HFFc6 (cell line): ENCODE data around the gene SMIM11. TPM values are rescaled to one million over a fixed set of nuclear protein-coding genes. Genes with fewer than 3 reads are reported as not detected.

Source experiments
- DNase-seq: peaks from one replicate; pipeline ENCODE4 v3.0.0-alpha.2; 2018
- H3K27ac Mint-ChIP-seq: 2 replicates; pipeline ENCODE4 v1.8.0; 2020; ENCODE audit warnings: mild to moderate bottlenecking, mixed read lengths
- H3K27me3 Mint-ChIP-seq: 2 replicates; pipeline ENCODE4 v1.8.0; 2021; ENCODE audit warnings: mild to moderate bottlenecking, moderate library complexity, mixed read lengths; ENCODE audit not compliant: insufficient read depth
- H3K36me3 Mint-ChIP-seq: 2 replicates; pipeline ENCODE4 v1.8.0; 2021; ENCODE audit warnings: low read depth, mixed read lengths
- H3K4me1 Mint-ChIP-seq: 2 replicates; pipeline ENCODE4 v1.8.0; 2020; ENCODE audit warnings: low read depth, mixed read lengths
- H3K4me3 Mint-ChIP-seq: 2 replicates; pipeline ENCODE4 v1.8.0; 2020; ENCODE audit warnings: mild to moderate bottlenecking, moderate library complexity, mixed read lengths
- H3K9me3 Mint-ChIP-seq: 2 replicates; pipeline ENCODE4 v1.8.0; 2020; ENCODE audit warnings: mild to moderate bottlenecking, mixed read lengths
- total RNA-seq, 6 experiments: library from RNA; stranded (reverse); fragmentation: NEBNext Ultra II Directional; extraction: Animal tissue kit (Norgen Biotek cat#: 25700); gene quantifications; 2 replicates in 1 of 6; 3 replicates in 5 of 6; pipeline ENCODE4 v1.2.3, GENCODE V29; 2021
- TF ChIP-seq, protein P1 (sequence below): fragments of 200-600 bp; sonication (generic); IDR thresholded peaks from 2 replicates; pipeline ENCODE4 v1.5.0; 2021; ENCODE audit warnings: antibody characterized with exemption, mild to moderate bottlenecking

SMIM11 gene
- total RNA-seq, 6 experiments from 2014 or later = 3.1 to 18.6 (median 10.2) TPM

DNA sequence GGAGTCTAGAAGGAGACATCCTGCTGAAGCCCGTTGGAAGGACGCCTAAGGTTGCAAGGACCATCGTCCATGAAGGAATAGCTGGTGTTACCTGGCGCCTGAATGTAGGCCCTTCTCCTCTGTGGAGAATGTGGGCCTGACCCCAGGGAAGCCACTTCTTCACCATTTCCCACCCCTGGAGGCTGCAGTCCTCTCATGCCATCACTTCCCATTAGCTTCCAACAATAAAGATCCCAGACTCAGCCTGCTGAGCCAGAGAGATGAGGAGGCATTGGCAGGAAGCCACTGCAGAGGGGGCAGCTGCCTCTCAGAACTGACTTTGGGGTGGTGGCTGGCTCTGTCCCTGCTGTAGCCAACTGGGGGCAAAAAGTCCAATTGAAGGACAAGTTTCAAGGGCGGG is 32.8 kb upstream of the SMIM11 start:
- Mint-ChIP-seq H3K4me1 (peaks cover 24% of the 10 kb centered on the region), H3K9me3 (no peaks in the 10 kb centered on the region), H3K27me3 (peaks cover 47% of the 10 kb centered on the region), H3K27ac (no peak overlapping the region), H3K36me3 (no peaks in the 10 kb centered on the region), H3K4me3 (no peak overlapping the region)
- TF ChIP-seq, protein P1, sequence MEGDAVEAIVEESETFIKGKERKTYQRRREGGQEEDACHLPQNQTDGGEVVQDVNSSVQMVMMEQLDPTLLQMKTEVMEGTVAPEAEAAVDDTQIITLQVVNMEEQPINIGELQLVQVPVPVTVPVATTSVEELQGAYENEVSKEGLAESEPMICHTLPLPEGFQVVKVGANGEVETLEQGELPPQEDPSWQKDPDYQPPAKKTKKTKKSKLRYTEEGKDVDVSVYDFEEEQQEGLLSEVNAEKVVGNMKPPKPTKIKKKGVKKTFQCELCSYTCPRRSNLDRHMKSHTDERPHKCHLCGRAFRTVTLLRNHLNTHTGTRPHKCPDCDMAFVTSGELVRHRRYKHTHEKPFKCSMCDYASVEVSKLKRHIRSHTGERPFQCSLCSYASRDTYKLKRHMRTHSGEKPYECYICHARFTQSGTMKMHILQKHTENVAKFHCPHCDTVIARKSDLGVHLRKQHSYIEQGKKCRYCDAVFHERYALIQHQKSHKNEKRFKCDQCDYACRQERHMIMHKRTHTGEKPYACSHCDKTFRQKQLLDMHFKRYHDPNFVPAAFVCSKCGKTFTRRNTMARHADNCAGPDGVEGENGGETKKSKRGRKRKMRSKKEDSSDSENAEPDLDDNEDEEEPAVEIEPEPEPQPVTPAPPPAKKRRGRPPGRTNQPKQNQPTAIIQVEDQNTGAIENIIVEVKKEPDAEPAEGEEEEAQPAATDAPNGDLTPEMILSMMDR = no peak
- DNase-seq = no peak

DNA sequence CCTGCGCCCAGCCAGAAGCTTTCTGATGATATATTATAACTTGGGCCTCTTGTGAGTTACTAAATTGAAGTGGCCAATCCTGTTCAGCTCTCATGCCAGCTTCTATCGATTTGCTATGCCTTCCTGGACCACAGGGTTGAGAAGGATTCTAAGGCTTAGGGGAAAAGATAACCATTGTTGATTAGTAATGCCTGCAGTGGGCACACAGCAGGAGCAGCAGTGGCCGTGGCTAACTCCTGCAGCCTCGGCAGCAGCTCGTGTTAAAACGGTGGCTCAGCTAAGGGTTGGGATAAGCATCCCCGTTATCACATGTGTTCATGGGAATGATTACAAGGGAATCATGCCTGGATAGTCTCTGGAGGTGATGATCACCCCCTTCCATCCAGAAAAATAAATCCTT is 32.0 kb upstream of the SMIM11 start:
- no peak for DNase-seq

DNA sequence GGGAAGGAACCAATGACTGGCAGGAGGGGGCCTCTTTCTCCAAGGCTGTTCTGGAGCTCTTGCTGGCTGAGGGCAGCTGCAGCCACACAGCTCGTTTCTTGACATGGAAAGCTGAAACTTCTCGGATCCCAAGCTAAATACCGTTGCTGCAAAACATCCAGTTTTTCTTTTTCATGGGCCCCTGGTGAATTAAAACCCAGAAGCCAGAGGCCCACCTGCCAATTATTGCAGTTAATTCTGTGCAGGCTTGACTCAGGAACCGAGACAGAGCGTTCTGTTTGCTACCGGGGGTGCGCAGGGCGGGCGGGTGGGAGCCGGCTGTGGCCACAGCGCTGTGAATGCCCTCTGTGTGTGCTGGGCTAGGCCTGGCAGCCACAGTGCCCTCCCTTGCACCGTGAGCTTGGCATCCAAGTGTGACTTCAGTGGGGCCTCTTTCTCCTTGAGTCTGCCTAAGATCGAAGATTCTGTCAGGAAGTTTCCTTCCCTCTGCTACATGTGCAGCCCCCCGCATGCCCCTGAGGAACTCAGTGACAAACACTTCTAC is 31.4 kb upstream of the SMIM11 start:
- H3K9me3 Mint-ChIP-seq = no peaks in the 10 kb centered on the region
- H3K27me3 Mint-ChIP-seq = peaks cover 34% of the 10 kb centered on the region
- no peak overlapping the region for H3K27ac Mint-ChIP-seq
- H3K4me1 Mint-ChIP-seq = peaks cover 24% of the 10 kb centered on the region
- H3K4me3 Mint-ChIP-seq = no peak overlapping the region
- DNase-seq = no peak
- no peaks in the 10 kb centered on the region for H3K36me3 Mint-ChIP-seq
- TF ChIP-seq, protein P1 = no peak

More for the DNA sequence above, 32.0 kb upstream of the SMIM11 start:
- Mint-ChIP-seq H3K27ac (no peak overlapping the region), H3K4me1 (peaks cover 24% of the 10 kb centered on the region), H3K4me3 (no peak overlapping the region), H3K36me3 (no peaks in the 10 kb centered on the region), H3K27me3 (peaks cover 40% of the 10 kb centered on the region), H3K9me3 (no peaks in the 10 kb centered on the region)
- TF ChIP-seq, protein P1 = no peak

DNA sequence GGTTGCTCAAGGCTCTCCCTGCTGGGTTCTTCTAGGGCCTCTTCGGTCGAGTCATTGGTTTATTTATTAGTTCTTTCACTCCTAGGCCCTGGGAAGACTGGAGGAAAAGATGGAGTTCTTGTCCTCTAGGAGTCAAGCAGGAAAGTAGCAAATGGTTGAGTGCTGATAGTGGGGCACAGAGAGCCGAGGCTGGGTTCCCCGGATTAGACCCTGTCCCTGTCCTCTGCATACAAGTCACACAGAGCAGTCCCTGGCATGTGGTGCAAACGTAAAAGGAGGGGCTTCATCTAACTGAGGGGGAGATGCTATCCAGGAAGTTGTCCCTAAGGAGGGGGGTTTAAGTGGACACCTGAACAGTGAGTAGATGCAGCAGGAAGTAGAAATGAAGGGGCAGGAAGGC is 30.7 kb upstream of the SMIM11 start:
- Mint-ChIP-seq H3K27ac (no peak overlapping the region), H3K4me3 (no peak overlapping the region), H3K4me1 (peaks cover 24% of the 10 kb centered on the region), H3K36me3 (no peaks in the 10 kb centered on the region), H3K9me3 (no peaks in the 10 kb centered on the region), H3K27me3 (peaks cover 31% of the 10 kb centered on the region)
- no peak for DNase-seq
- TF ChIP-seq, protein P1 = no peak

DNA sequence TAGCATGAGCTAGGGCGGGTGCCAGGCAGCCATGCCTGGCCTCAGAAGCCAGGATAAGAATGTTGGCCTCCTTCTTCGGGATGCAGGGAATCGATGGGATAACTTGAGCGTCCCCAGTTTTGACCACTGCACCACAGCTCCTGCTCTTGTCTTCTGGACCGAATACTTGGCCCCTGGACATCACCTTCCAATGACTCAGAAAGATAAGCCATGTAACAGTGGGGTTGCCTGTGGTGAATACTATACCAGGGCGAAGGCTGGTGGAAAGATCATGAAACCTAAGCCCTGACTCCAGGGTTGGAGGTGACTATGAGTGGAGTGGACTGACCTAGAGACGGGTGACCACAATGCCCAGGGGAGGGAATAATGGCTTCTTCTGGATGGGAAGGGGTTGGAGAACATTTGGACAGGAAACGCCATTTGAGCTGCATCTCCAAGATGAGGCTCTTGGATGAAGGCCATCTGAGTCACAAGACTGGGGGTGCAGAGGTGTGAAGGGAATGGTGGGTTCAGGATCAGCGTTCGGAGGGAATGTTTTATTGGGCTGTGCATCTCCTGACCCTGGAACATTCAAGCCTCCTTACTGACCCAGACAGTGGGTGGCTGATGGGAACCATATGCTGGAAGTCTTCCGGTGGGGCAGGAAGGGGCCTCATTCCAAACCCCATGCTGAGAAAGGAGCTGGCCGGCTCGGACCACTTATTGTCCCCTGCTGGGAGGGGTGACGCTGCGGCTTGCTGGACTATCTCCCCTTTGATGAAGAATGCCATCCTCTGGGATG is 30.0 kb upstream of the SMIM11 start:
- no peaks in the 10 kb centered on the region for H3K36me3 Mint-ChIP-seq
- TF ChIP-seq, protein P1 = no peak
- H3K9me3 Mint-ChIP-seq = no peaks in the 10 kb centered on the region
- peak overlapping the region; percentile 32; the same call in 1 of the 2 replicates for H3K27ac Mint-ChIP-seq
- peaks cover 24% of the 10 kb centered on the region for H3K4me1 Mint-ChIP-seq
- DNase-seq = peak; percentile 8
- peaks cover 30% of the 10 kb centered on the region for H3K27me3 Mint-ChIP-seq
- H3K4me3 Mint-ChIP-seq = peak overlapping the region; percentile 46
